T-helper 9 cell (primary cell): ENCODE measurements around the gene UNC45A.
"Not testable (repeated sequence)": the region's sequence is repeated elsewhere in the genome, so short reads cannot be mapped to it uniquely, and the experiment has no call there.

Experiments used
- DNase-seq: peaks from one replicate; pipeline ENCODE4 v3.0.0-alpha.2; 2020

The UNC45A gene

GRCh38 chr15:90903733-90904536, 31.1 kb upstream of the UNC45A start:
- DNase-seq = no peak

GRCh38 chr15:90904746-90905145, 30.3 kb upstream of the UNC45A start:
- no peak for DNase-seq

GRCh38 chr15:90905306-90906180, 29.5 kb upstream of the UNC45A start:
- DNase-seq = no peak

GRCh38 chr15:90906181-90906849, 28.8 kb upstream of the UNC45A start:
- no peak for DNase-seq

- no peak for DNase-seq
Measured at GRCh38 chr15:90907051-90907660, 27.9 kb upstream of the UNC45A start.

GRCh38 chr15:90907838-90908507, 27.1 kb upstream of the UNC45A start:
- no peak for DNase-seq

GRCh38 chr15:90909449-90909848, 25.6 kb upstream of the UNC45A start:
- not testable (repeated sequence) for DNase-seq

GRCh38 chr15:90909976-90910375, 25.1 kb upstream of the UNC45A start:
- DNase-seq = no peak

- no peak for DNase-seq
Measured at GRCh38 chr15:90910441-90911301, 24.4 kb upstream of the UNC45A start.

GRCh38 chr15:90911302-90911623, 23.8 kb upstream of the UNC45A start:
- DNase-seq = no peak

- DNase-seq = no peak
Measured at GRCh38 chr15:90911906-90912769, 22.9 kb upstream of the UNC45A start.

GRCh38 chr15:90912770-90913075, 22.4 kb upstream of the UNC45A start:
- no peak for DNase-seq

GRCh38 chr15:90913398-90913944, 21.6 kb upstream of the UNC45A start:
- DNase-seq = no peak

- DNase-seq = no peak
Measured at GRCh38 chr15:90914305-90915080, 20.6 kb upstream of the UNC45A start.

GRCh38 chr15:90915216-90915807, 19.8 kb upstream of the UNC45A start:
- no peak for DNase-seq

GRCh38 chr15:90915808-90916440, 19.2 kb upstream of the UNC45A start:
- no peak for DNase-seq

GRCh38 chr15:90916461-90916860, 18.6 kb upstream of the UNC45A start:
- no peak for DNase-seq

GRCh38 chr15:90917569-90917968, 17.5 kb upstream of the UNC45A start:
- no peak for DNase-seq
